GM21717 (cell line): Measurements from ENCODE around the gene CTXND1.

ENCODE experiments used
- ATAC-seq: cut with Tn5 transposase; IDR thresholded peaks from one replicate; pipeline ENCODE4 v1.9.1; 2021; ENCODE audit warnings: mild to moderate bottlenecking, moderate library complexity; ENCODE audit not compliant: unreplicated experiment

Gene CTXND1

DNA sequence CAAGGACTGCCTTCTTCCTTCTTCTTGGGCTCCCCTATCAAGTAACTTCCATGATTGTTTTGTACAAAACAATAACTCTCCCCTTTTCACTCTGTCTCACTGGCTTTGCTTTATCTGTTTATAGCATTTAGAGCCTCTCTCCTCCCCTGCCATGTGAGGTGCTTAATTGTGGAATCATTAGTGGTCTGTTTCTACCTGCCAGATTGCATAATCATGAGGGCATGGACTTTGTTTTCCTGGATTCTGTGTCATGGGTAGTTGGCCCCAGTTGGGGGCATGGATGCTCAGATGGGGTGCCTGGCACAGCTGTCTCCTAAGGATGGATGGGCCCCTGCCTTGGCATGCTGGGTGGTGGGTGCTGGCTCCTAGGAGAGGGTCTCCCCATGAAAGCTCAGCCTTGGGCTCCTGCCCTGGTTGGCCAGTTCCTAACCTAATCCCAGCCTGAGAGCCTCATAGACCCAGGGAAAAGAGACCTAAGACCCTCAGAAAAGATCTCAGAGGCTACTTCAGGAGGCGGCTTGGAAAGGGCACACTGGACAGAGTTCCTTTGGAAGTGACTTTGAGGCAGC lies 8.0 kb upstream of the CTXND1 start:
- ATAC-seq = no peak

GRCh38 chr15:80251428-80252120 lies 439 bp downstream of the CTXND1 start:
- ATAC-seq = no peak

GRCh38 chr15:80250614-80251427 lies 1.2 kb downstream of the CTXND1 start:
- no peak for ATAC-seq

GRCh38 chr15:80249973-80250372 lies 2.0 kb downstream of the CTXND1 start:
- no peak for ATAC-seq

GRCh38 chr15:80247320-80247719 lies 4.7 kb downstream of the CTXND1 start:
- ATAC-seq = no peak

DNA sequence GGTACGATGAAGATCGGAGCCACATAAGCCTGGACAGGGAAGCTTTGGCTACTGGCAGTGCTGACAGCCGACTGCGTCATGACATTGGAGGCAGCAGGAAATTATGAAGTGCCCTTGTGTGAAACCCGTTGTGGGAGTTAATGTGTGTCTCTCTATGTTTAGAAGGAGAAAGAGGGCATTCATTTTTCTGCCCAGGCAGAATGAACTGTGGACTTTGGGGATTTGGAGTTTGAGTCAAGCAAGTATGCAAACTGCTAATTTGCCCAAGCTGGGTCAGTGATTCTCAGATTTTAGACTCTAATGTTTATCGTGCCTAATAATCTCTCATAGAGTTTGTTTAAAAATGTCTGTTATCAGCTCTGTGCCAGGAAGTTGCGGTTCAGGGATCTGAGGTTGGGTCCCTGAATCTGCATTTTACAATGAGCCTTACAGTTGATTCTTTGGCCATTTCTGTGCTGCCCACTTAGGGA lies 5.6 kb downstream of the CTXND1 start:
- no peak for ATAC-seq

DNA sequence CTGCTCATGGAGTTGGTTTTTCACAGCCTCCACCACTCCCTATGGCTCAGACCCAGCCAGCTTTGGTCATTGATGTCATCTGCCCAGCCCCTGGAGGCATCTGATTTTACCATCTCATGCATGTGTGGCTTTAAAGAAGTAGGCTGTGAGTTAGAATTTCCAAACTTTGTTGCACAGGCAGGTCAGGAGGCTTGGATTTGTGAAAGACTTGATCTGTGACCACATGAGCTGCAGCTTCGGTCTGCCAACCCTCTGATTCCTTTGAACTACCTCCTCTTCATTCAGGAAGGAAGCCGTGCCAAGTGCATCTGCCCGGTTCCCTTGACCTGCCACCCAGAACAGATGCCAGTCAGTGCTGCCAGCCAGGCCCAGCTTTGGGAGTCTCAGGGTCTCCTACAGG lies 9.2 kb downstream of the CTXND1 start:
- no peak for ATAC-seq

DNA sequence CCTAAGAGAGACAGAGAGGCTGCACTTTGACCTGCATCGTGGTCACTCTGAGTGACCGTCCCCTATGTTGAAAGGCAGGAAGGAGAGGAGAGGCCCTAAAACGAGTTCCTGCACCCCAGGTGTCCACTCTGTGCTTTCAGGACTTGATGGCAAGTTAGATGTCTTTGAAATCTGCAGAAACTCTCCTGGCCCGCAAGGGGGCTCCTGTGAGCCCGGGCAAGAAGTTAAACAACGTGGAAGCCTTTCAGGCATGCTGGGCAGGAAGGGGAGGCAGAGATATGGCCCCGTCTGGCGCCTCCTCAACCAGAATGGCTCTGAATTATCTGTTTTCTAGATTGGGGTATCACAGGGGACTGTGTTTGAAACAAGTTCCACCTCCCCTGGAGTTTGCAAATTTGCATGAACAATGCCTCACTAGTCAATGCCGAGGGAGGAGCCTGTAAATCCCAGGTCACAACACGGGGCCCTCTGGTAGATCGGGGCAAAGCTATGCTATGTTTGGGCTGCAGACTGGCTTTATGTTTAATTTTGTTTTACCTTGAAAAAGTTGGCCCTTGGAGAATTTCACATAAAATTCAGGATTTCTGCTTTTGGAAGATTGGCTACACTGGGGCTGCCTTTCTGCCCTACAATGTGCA lies 9.8 kb downstream of the CTXND1 start:
- no peak for ATAC-seq

GRCh38 chr15:80241508-80241907 lies 10.5 kb downstream of the CTXND1 start:
- ATAC-seq = no peak

DNA sequence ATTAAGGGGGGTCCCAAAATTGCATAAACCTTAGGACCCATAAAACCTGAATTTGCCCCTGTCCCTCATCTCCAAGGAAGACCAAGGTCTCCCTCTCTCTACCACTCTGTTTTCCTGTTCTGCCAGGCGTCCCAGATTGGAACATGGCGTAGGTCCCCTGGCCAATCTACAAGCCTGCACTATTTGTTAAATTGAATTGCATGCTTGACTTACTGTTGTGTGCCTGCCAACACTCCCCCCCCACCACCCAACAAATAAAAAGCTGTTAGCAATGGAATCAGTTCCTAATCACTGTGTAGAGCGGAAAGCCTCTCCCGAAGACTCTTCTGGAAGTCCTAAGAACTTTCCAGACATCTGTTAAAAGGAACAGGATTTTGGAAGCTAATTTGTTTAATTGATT lies 11.7 kb downstream of the CTXND1 start:
- ATAC-seq = no peak

DNA sequence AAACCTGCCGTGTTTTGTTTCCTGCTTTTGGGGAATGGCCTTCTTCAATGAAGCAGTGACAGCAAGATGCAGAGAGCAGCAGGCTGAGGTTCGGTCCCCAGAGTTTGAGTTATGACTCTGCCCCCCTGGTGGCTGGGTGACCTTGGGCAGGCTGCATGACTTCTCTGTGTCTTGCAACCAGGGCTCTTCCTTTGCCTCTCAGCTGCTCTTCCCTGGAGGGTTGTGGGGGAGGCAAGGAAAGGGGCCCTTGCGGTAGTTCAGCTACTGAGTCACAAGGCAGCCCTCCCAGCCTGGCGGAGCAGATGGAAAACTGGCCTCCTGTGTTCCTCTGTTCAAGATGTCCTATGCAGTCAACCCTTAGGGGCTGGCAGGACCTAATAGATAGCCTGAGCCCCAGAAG lies 17.1 kb downstream of the CTXND1 start:
- ATAC-seq = no peak

DNA sequence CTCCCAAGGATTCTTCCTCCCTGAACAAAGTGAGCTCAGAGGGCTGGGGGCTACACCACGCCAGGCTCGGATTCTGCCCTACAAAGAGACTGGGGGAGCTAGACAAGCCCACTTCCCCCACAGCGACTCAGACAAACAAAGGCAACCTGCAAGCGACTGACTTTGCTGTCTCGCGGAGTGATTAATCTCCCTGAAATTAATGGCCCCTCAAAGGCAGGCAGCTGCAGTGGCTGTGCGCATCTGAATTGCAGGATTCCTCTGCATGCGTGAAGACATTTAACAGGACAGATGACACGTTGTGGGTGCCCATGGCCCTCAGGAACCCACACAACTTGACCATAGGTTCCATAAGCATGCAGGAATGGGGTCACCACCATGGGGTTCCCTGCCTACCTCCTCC lies 18.4 kb downstream of the CTXND1 start:
- ATAC-seq = no peak

DNA sequence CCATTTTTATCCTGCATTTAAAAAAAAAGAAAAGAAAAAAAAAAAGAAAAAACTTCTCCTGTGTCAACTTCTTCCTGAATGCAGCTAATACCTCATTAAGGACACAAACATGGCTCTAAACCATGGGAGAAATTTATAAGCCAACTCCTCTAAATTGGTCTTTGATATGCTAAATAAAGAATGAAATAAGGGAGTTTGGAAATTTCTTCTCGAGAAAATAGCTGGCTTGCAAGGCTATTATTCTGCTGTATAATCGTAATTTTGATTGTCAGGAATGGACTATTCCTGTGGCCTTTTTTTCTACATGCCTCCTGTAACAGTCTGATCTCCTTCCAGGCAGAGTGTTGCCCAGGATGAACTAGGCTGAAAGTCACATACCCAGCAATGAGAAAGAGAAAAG lies 20.6 kb downstream of the CTXND1 start:
- ATAC-seq = no peak

- no peak for ATAC-seq
Measured at GRCh38 chr15:80228959-80229610, 22.9 kb downstream of the CTXND1 start.

DNA sequence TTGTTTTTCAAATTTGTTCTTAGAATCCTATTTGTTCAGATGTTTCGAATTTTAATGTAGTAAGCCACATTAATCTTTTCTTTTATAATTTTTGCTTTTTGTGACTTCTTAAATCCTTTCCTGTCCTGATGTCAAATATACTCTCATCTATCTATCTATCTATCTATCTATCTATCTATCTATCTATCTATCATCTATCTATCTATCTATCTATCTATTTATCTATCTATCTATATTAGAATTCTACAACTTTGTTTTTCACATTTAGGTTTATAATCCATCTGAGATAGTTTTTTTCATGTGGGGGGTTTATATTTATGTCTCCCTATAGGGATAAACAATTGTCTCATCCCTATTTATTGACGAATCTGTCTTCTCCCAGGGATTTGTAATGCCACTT lies 32.1 kb downstream of the CTXND1 start:
- ATAC-seq = no peak

- ATAC-seq = no peak
Measured at GRCh38 chr15:80217327-80217900, 34.6 kb downstream of the CTXND1 start.

DNA sequence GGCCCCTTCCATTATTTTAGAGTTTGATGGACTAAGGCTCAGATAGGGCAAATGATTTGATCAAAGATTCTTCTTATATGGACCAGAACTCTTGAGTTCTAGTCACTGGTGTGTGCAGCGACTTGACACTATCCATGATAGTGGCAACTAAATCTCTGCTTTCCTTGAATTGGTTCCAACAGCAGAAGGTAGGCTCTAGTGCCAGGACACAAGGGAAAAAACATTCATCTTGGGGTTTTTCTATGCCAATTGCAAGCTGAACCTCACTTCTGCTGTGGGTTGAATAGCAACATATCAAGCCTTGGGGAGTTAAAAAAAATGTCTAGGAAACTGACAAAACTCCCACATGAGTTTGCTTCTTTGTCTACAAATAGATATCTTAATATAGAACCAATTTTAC lies 35.1 kb downstream of the CTXND1 start:
- ATAC-seq = no peak

DNA sequence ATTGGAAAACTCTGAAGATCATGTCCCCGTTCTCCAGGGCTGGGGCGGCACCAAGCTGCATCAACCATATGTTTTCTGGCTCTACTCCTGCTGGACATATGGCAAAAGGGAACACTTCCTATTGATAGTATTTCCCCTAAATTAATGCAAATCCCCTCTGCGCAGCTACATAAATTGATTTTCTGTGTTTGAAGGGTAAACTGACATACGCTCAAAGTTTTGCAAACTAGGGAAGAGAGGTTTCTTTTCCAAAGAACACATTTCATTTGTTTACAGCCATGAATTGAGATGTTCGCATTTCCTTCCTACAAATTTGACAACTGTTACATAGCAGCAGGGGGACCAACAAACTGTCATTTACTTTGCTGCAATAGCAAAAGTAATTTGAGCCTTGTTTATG lies 35.9 kb downstream of the CTXND1 start:
- no peak for ATAC-seq

- no peak for ATAC-seq
Measured at GRCh38 chr15:80214910-80215309, 37.1 kb downstream of the CTXND1 start.

DNA sequence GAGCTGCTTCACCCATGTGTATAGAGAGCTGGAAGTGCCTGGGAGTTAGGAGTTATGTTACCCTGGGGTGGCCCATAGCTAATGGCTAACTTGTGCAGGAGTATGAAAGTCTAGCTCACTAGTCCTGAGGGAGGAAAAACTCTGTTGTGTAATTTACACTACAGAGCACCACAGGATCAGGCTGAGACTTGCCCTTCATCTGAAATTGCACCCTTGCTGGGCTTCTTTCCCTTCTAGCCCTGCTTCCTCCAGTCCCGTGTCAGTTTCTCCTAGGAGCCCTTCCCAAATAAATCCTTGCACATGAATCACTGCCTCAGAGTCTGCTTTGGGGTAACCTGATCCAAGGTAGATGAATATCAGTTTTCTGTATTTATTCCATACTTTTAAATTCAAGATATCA lies 40.0 kb downstream of the CTXND1 start:
- no peak for ATAC-seq
